Fibroblast of skin of left quadriceps (primary cell): ENCODE results near the gene MEIS2.

Source experiments
- DNase-seq, 2 experiments: peaks; one replicate each; pipeline ENCODE4 v3.0.0-alpha.2; 2013; ENCODE audit warnings: low read depth in 2 of 2

Gene MEIS2

GRCh38 chr15:36880224-36880912 lies 220.0 kb downstream of the MEIS2 start:
- DNase-seq: no peak

GRCh38 chr15:36879568-36880222 lies 220.7 kb downstream of the MEIS2 start:
- no peak for DNase-seq

- no peak for DNase-seq
Observed at GRCh38 chr15:36878684-36879262, 221.6 kb downstream of the MEIS2 start.

GRCh38 chr15:36877796-36878683 lies 222.3 kb downstream of the MEIS2 start:
- no peak for DNase-seq

GRCh38 chr15:36877294-36877693 lies 223.1 kb downstream of the MEIS2 start:
- no peak for DNase-seq

GRCh38 chr15:36875740-36876334 lies 224.5 kb downstream of the MEIS2 start:
- no peak for DNase-seq

GRCh38 chr15:36874930-36875329 lies 225.4 kb downstream of the MEIS2 start:
- DNase-seq: no peak

GRCh38 chr15:36867436-36867835 lies 232.9 kb downstream of the MEIS2 start:
- no peak for DNase-seq

- no peak for DNase-seq
Observed at GRCh38 chr15:36866896-36867295, 233.5 kb downstream of the MEIS2 start.

GRCh38 chr15:36863570-36863969 lies 236.8 kb downstream of the MEIS2 start:
- DNase-seq: no peak

GRCh38 chr15:36860792-36861191 lies 239.6 kb downstream of the MEIS2 start:
- no peak for DNase-seq

- no peak for DNase-seq
Observed at GRCh38 chr15:36858423-36858822, 241.9 kb downstream of the MEIS2 start.

- no peak for DNase-seq
Observed at GRCh38 chr15:36856339-36856973, 243.9 kb downstream of the MEIS2 start.

GRCh38 chr15:36850864-36851263 lies 249.5 kb downstream of the MEIS2 start:
- DNase-seq: no peak

- DNase-seq: no peak
Observed at GRCh38 chr15:36845270-36845669, 255.1 kb downstream of the MEIS2 start.

GRCh38 chr15:36844534-36844998 lies 255.8 kb downstream of the MEIS2 start:
- DNase-seq: peak; percentile 88 to 89

- DNase-seq: no peak
Observed at GRCh38 chr15:36843822-36844221, 256.5 kb downstream of the MEIS2 start.

- no peak for DNase-seq
Observed at GRCh38 chr15:36841193-36841592, 259.2 kb downstream of the MEIS2 start.
